GM12872 (cell line): ENCODE data around the gene ZMIZ1.

Source experiments
- TF ChIP-seq, protein P1 (sequence below): IDR thresholded peaks from 3 replicates; pipeline ENCODE4 v1.5.1; 2011; ENCODE audit warnings: low read depth, mild to moderate bottlenecking, low read length, moderate library complexity; ENCODE audit not compliant: insufficient read depth

The ZMIZ1 gene

DNA sequence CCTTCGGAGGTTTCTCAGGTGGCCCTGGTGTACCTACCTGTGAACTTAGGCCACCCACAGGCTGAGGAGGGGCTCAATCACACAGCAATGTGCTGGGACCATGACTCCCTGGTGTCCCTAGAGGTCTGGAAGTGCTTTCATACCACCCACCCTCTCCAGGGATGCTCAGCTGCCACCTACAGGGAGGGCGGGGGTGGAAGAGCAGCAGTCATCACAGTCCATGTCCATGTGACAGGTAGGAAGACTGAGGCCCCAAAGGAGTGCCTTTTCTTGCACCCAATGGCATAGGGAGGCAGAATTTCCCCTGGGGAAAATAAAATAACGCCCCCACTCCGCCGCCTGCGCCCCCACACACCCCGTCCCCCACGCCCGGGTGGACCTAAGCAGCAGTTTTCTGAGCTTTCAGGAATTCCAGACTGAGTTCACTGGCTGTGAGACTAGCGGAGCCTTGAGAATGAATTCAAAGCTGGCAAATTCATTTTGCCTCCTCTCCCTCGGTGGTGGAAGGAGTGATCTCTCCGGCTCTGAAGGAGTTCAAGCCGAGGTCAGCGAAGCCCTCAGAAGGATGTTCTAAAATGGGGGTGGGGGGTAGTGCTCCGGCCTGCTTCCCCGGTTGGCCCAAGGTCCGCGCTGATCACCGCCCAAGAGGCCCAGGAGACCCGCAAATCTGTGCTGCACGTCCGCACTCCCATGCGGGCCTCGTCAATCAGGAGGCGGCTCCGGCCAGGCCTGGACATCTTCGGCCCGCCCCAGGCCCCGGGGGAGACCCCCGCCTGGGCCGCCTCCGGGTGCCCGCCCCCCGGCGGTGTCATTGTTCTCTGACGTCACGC lies 2.1 kb upstream of the ZMIZ1 start:
- TF ChIP-seq, protein P1, sequence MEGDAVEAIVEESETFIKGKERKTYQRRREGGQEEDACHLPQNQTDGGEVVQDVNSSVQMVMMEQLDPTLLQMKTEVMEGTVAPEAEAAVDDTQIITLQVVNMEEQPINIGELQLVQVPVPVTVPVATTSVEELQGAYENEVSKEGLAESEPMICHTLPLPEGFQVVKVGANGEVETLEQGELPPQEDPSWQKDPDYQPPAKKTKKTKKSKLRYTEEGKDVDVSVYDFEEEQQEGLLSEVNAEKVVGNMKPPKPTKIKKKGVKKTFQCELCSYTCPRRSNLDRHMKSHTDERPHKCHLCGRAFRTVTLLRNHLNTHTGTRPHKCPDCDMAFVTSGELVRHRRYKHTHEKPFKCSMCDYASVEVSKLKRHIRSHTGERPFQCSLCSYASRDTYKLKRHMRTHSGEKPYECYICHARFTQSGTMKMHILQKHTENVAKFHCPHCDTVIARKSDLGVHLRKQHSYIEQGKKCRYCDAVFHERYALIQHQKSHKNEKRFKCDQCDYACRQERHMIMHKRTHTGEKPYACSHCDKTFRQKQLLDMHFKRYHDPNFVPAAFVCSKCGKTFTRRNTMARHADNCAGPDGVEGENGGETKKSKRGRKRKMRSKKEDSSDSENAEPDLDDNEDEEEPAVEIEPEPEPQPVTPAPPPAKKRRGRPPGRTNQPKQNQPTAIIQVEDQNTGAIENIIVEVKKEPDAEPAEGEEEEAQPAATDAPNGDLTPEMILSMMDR, result 0 out of 3 replicates have a peak, but pooled peaks have one; percentile 10

- TF ChIP-seq, protein P1, result no peak
These were observed 1.2 kb upstream of the ZMIZ1 start for GRCh38 chr10:79067241-79068202.

DNA sequence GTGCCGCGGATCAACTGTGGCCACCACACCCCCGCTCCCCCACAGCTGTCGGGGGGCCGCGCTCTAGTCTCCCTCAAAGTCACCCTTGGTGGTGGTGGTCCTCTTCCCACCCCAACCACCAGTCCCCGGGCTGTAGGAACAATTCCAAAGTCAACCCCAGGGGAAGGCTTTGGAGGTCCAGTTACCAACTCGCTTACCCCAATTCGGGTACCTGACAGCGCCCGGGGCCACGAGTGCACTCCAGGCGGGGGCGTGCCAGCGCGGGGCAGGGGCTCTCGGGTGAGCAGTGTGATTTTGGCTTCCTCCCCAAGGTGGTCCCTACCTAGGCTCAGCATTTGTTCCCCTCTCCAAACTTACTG lies 584 bp upstream of the ZMIZ1 start:
- TF ChIP-seq, protein P1, result no peak; the same call in 2 of the 3 replicates

DNA sequence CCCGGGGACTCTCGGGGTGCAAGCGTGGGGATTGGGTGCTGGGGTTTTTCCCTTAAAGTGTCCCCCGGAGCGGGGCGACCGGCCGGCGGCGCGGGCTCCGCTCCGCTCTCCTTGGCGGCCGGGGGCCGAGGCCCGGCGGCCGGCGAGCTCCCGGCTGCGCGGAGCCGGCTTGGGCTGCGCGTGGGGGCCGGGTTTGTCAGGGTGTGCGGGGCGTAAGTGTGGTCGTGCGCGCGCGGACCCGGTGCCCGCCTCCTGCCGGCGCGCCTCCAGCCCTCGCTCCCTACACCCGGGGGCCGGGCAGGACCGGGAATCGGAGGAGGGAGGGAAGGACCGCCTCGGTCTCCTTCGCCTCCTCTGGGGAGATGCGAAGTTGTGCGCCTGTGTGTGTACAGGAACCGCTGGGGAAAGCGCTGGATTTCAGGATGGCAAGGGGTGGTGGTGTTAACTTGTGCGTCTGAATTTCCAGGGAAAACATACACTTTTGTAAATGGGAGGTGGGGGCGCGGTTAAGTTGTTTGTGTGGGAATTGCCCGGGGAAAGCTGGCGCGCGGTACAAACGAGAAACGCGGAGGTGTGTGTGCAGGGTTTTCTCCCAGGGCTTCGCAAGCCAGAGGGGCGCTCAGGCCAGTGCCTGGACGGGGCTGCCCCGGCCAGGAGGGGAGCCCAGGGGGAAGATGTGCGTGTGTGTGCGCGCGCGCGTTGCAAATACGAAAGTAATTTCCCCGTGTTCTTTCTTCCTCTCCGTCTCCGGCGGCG lies 737 bp downstream of the ZMIZ1 start:
- TF ChIP-seq, protein P1, result no peak

DNA sequence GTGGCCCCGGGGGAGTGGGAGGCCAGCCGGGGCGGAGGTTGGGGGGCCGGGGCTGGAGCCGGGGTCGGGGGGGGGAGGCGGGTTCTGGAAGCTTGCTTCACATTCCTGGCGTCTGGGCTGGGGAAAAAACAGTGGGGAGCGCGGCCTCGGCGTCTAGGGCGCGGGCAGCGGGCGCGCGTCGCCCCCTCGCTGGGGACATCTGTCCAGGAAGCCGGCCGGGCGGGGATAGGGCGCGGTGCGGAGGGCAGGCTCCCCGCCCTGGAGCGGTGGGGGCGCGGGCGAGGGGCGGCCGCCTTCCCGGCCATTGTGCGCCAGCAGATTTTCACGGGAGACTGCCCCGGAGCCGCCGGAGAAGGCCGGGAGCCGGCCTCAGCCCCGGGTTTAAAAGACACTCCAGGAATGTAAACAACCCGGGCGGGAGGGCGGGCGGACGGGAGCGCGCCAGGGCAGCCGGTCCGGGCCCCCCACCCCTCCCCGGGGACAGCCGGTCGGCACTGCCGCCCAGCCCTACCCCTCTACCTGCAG lies 1.4 kb downstream of the ZMIZ1 start:
- TF ChIP-seq, protein P1, result no peak

DNA sequence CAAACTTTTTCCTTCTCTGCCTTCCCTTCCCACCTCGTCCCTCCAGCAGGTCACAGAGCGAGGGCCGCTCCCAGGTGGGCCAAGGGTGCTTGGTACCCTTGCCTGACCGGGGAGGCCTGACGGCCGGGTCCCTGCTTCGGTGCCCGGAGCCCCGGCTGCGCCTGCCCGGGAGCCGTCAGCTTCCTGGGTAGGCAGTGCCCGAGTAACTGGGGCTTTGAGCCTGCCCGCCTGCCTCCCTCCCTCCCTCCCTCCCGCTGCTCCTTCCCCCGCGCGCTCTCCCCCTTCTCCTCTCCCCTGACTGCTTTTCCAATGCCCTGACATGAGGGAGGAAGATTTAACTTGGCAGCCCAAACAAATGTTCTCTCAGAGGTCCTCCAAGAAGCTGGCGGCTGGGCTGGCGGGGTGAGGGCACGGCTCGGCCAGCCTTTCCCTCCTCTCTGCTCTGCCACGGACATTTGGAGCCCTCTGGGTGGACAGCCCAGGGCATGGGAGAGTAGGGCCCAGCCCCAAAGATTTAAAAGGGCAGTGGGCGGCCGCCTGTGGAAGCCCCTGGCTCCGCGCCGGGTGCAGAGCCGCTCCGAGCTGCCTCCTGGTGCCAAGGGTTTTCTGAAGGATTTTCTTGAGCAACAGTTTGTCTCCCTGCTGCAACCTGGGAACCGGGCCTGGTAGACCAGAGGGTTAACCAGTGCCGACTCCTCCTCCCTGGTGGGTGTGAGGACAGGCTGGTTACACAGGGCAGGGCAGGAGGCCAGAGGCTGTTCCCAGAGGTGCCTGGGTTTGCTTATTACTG lies 2.0 kb downstream of the ZMIZ1 start:
- TF ChIP-seq, protein P1, result no peak
